ENCODE results near the gene SPINT3.

SPINT3 gene

GRCh38 chr20:45465491-45466266 lies 49.7 kb downstream of the SPINT3 start:
- H3K27me3 ChIP-seq (ENCODE audit: control insufficient read depth in 1 of 2, insufficient read depth in 2 of 2, low read length in 2 of 2) = peaks cover 3 to 15% of the 10 kb centered on the region in 2 donors
- H3K9me3 ChIP-seq (ENCODE audit: control insufficient read depth in 1 of 2, low read length in 2 of 2) = no peaks in the 10 kb centered on the region
- H3K36me3 ChIP-seq (ENCODE audit: control insufficient read depth in 1 of 2, insufficient read depth in 2 of 2, low read length in 2 of 2) = no peaks in the 10 kb centered on the region
- no peak overlapping the region for H3K4me3 ChIP-seq (ENCODE audit: low read depth in 1 of 2, low read length in 2 of 2)
- no peak overlapping the region for H3K9ac ChIP-seq (ENCODE audit: low read depth in 1 of 2, low read length in 2 of 2)
- no peak overlapping the region for H3K27ac ChIP-seq (ENCODE audit: low read depth, low read length)
- peaks cover 13 to 22% of the 10 kb centered on the region in 2 donors for H3K4me1 ChIP-seq (ENCODE audit: control insufficient read depth in 1 of 2, insufficient read depth in 2 of 2, low read length in 2 of 2)

- Histone ChIP-seq H3K36me3 (ENCODE audit: control insufficient read depth in 1 of 2, insufficient read depth in 2 of 2, low read length in 2 of 2) (no peaks in the 10 kb centered on the region), H3K4me3 (ENCODE audit: low read depth in 1 of 2, low read length in 2 of 2) (no peak overlapping the region), H3K9ac (ENCODE audit: low read depth in 1 of 2, low read length in 2 of 2) (no peak overlapping the region), H3K9me3 (ENCODE audit: control insufficient read depth in 1 of 2, low read length in 2 of 2) (no peaks in the 10 kb centered on the region), H3K27ac (ENCODE audit: low read depth, low read length) (no peak overlapping the region), H3K27me3 (ENCODE audit: control insufficient read depth in 1 of 2, insufficient read depth in 2 of 2, low read length in 2 of 2) (peaks cover 0 to under 1% of the 10 kb centered on the region in 2 donors), H3K4me1 (ENCODE audit: control insufficient read depth in 1 of 2, insufficient read depth in 2 of 2, low read length in 2 of 2) (peaks cover 0 to 16% of the 10 kb centered on the region in 2 donors)
These were observed 51.7 kb downstream of the SPINT3 start for GRCh38 chr20:45463709-45464108.

- no peak overlapping the region for H3K27ac ChIP-seq (ENCODE audit: low read depth, low read length)
- H3K4me1 ChIP-seq (ENCODE audit: control insufficient read depth in 1 of 2, insufficient read depth in 2 of 2, low read length in 2 of 2) = peaks cover 0 to 12% of the 10 kb centered on the region in 2 donors
- no peaks in the 10 kb centered on the region for H3K9me3 ChIP-seq (ENCODE audit: control insufficient read depth in 1 of 2, low read length in 2 of 2)
- H3K9ac ChIP-seq (ENCODE audit: low read depth in 1 of 2, low read length in 2 of 2) = no peak overlapping the region
- H3K4me3 ChIP-seq (ENCODE audit: low read depth in 1 of 2, low read length in 2 of 2) = no peak overlapping the region
- H3K27me3 ChIP-seq (ENCODE audit: control insufficient read depth in 1 of 2, insufficient read depth in 2 of 2, low read length in 2 of 2) = no peaks in the 10 kb centered on the region
- no peaks in the 10 kb centered on the region for H3K36me3 ChIP-seq (ENCODE audit: control insufficient read depth in 1 of 2, insufficient read depth in 2 of 2, low read length in 2 of 2)
These were observed 52.5 kb downstream of the SPINT3 start for GRCh38 chr20:45462711-45463509.

All from duodenal mucosa (tissue), 2 donors.